Measurements from ENCODE around the gene PARD3.
A peak's percentile ranks its signal among the peaks of the same experiment; 100 is the strongest.

The PARD3 gene

DNA sequence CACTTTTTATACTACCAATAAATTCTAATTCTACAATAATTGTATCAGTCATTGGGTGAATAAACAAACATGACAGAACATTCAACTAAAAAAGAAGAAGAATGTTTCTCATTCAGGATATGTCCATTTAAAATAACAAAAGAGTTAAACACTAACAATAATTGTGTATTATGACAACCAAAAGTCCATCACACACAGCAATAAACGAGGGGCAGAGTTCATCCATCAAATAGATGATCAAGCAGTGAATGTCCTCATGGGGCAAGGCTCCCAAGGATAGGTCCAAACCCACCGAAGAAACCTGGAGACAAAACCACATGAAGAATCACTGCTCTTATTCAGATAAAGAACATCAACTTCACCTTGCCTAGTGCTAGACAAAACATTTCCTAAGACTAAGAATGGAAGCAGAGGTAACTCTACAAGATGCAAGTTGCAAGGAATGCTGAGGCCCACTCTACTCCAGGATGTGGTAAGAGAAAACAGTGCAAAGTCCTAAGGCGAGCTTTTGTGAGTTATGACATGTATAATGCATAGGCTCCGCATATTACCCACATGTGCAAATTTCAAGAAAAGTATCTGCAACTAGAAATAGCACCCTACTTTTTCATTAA lies 115.1 kb downstream of the PARD3 start:
- no peak for DNase-seq (ENCODE audit: low spot score)
- CTCF ChIA-PET, result interaction anchor here (1.5 kb wide), 1 partner anchor 34 kb away, joined by 3 read pairs; no protein-coding TSS in a partner anchor
- H3K27ac ChIP-seq, result peak overlapping the region; percentile 46; the same call in 1 of the 2 replicates
- POLR2A ChIA-PET (ENCODE audit: low non-redundant PET), result no interaction called here
- TF ChIP-seq, protein P1, sequence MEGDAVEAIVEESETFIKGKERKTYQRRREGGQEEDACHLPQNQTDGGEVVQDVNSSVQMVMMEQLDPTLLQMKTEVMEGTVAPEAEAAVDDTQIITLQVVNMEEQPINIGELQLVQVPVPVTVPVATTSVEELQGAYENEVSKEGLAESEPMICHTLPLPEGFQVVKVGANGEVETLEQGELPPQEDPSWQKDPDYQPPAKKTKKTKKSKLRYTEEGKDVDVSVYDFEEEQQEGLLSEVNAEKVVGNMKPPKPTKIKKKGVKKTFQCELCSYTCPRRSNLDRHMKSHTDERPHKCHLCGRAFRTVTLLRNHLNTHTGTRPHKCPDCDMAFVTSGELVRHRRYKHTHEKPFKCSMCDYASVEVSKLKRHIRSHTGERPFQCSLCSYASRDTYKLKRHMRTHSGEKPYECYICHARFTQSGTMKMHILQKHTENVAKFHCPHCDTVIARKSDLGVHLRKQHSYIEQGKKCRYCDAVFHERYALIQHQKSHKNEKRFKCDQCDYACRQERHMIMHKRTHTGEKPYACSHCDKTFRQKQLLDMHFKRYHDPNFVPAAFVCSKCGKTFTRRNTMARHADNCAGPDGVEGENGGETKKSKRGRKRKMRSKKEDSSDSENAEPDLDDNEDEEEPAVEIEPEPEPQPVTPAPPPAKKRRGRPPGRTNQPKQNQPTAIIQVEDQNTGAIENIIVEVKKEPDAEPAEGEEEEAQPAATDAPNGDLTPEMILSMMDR (conservative IDR thresholded peaks at IDR 0.05; ENCODE audit: low read depth), result no peak

DNA sequence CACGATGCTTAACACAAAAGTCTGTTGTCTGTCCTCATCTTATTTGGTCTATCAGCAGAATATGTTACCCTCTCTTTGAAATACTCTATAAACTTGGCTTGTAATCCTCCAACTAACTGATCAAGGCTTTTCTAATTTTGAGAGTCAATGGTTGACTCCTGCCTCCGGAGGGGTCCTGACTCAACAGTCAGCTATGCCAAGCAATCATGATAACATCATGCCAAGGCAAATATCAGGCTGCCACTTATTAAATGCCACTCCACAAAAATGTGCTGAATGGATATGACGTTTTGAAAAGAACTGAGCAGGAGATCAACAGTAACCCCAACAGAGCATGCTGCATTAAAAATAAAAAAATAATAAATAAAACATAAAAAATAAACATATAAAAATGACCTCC lies 116.1 kb downstream of the PARD3 start:
- CTCF ChIA-PET, result interaction anchor here (0.5 to 1.5 kb wide), 3 partner anchors 11 to 129 kb away, joined by 3 to 5 read pairs (median 3); no protein-coding TSS in a partner anchor
- TF ChIP-seq, protein P1 (conservative IDR thresholded peaks at IDR 0.05; ENCODE audit: low read depth), result no peak
- no peak overlapping the region for H3K27ac ChIP-seq
- POLR2A ChIA-PET (ENCODE audit: low non-redundant PET), result no interaction called here
- DNase-seq (ENCODE audit: low spot score), result peak; percentile 81

DNA sequence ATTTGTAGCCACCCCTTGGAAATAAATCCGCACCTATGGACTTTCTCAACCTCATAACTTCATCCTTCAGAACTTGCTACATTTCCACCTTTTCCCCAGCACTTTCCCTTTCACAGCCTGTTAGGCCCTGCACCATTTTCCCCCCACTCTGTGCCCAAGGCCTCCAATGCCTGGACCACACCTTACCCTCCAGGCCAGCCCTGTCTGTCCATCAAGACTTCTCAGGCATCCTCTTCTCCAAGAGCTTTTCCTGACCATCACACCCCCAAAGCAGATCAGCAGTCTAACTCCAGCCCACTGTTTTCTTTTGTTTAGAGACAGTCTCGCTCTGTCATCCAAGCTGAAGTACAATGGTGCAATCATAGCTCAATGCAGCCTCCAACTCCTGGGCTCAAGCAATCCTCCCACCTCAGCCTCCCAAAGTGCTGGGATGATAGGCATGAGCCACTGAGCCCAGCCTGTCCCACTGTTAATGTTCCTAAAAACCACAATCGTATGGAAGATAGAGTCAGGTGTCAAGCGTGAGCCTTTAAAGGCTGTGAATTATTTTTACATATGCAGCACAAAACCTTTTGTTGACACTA lies 116.8 kb downstream of the PARD3 start:
- TF ChIP-seq, protein P1 (conservative IDR thresholded peaks at IDR 0.05; ENCODE audit: low read depth), result no peak
- POLR2A ChIA-PET (ENCODE audit: low non-redundant PET), result no interaction called here
- CTCF ChIA-PET, result interaction anchor here (0.8 kb wide), 1 partner anchor 11 kb away, joined by 5 read pairs; no protein-coding TSS in a partner anchor
- DNase-seq (ENCODE audit: low spot score), result no peak
- H3K27ac ChIP-seq, result peak overlapping the region; percentile 55

DNA sequence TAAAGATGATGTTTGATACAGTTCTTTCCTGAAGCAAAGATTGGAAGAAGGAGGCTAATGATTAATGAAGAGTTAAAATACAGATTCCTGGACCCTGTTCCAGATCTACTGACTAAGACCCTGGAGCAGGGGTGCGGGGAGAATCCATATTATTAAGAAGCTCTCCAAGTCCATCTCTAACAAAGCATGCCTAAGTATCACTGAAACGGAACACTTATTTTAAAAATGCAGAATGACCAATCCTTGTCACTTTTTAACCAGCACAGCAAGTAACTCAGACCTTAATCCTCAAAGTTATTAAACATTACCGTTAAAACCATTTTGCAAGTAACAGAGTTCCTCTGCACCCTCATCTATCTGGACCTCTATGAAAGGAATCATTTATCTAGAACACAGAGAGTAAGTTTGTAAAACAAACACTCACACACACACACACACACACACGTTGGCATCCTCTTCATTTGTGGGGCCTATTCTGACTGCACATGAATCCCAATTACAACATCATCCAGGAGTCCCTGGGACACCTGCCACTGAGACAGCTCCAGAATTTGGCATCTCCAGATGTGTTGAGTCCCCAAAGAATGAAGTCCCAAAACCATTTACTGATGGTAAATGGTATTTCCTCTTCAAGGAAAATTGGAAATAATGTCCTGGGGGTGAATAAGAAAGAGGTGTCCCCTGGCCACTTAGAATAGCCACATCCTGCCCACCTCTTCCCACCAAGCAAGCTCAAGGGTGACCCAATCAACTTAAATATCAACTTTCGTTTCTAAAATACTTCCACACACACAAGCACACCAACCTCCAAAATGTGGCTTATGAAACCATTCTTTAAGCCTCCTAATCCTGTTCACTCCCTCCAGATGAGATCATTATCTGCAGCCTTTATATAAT lies 117.5 kb downstream of the PARD3 start:
- CTCF ChIA-PET, result no interaction called here
- TF ChIP-seq, protein P1 (conservative IDR thresholded peaks at IDR 0.05; ENCODE audit: low read depth), result no peak
- no peak for DNase-seq (ENCODE audit: low spot score)
- peak overlapping the region; percentile 55; the same call in 1 of the 2 replicates for H3K27ac ChIP-seq
- POLR2A ChIA-PET (ENCODE audit: low non-redundant PET), result no interaction called here

DNA sequence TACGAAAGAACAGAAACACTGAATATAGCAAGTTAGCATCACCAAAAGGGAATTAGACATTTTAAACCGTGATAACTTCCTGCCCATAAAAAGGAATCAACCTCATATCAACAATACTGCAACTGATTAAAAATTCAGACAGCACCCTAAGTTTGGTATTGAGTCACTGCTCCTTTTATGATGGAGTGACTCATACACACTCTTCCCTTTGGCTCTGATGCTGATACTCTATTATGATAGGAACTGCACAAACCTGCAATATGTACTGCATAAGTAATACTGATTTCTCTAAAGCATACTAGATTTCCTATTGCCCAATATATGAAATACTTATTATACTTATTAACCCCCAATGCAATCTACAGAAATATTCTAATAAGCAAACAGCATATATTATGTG lies 118.7 kb downstream of the PARD3 start:
- DNase-seq (ENCODE audit: low spot score), result peak; percentile 70
- H3K27ac ChIP-seq, result no peak overlapping the region
- TF ChIP-seq, protein P1 (conservative IDR thresholded peaks at IDR 0.05; ENCODE audit: low read depth), result no peak
- ChIA-PET CTCF (no interaction called here), POLR2A (ENCODE audit: low non-redundant PET) (no interaction called here)

DNA sequence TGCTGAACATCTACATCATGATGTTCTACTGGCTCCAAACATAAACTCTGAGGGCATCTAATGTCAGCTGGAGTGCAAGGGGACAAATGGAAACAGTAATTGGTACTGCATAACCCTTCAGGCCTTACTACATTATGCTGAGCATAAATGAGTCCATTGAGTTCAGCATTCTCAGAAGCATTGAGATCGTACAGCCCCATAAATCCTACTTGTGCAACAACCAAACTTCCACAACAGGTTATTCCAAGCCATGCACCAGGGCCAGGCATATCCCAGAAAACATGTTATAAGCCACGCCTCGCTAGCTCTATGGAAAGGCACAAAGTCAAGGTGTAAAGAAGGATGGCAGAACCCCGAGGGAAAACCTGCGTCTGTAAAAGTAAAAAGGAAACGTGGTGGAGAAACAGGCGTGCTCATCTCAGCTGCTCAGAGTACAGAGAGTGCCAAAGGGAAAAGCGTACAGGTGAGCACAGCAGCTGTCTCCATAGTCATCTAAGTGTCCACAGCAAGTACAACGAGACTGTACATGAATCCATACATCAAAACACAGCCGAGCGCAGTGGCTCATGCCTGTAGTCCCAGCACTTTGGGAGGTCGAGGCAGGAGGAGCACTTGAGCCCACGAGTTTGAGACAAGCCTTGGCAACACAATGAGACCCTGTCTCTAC lies 124.6 kb downstream of the PARD3 start:
- CTCF ChIA-PET, result interaction anchor here (0.6 kb wide), 1 partner anchor 43 kb away, joined by 3 read pairs; no protein-coding TSS in a partner anchor
- DNase-seq (ENCODE audit: low spot score), result no peak
- H3K27ac ChIP-seq, result 0 out of 2 replicates have a peak overlapping the region, but pooled peaks have one; percentile 13
- POLR2A ChIA-PET (ENCODE audit: low non-redundant PET), result no interaction called here
- TF ChIP-seq, protein P1 (conservative IDR thresholded peaks at IDR 0.05; ENCODE audit: low read depth), result no peak

Data from RWPE1 (cell line).